Loucy (cell line): ENCODE measurements around the gene LHFPL3.

Experiments
- EZH2phosphoT487 ChIP-seq: fragments of 200-600 bp; IDR thresholded peaks from 2 replicates; pipeline ENCODE4 v1.6.1; 2018; ENCODE audit warnings: antibody characterized with exemption, mild to moderate bottlenecking, moderate library complexity, borderline replicate concordance
- TF ChIP-seq, protein P1 (sequence below): fragments of 200-600 bp; sonication (generic); conservative IDR thresholded peaks from 2 replicates; pipeline ENCODE4 v1.5.1; 2014; ENCODE audit warnings: mild to moderate bottlenecking, antibody characterized with exemption, low read length

GRCh38 chr7:104358446-104359132 lies 30.2 kb downstream of the LHFPL3 start:
- TF ChIP-seq, protein P1, sequence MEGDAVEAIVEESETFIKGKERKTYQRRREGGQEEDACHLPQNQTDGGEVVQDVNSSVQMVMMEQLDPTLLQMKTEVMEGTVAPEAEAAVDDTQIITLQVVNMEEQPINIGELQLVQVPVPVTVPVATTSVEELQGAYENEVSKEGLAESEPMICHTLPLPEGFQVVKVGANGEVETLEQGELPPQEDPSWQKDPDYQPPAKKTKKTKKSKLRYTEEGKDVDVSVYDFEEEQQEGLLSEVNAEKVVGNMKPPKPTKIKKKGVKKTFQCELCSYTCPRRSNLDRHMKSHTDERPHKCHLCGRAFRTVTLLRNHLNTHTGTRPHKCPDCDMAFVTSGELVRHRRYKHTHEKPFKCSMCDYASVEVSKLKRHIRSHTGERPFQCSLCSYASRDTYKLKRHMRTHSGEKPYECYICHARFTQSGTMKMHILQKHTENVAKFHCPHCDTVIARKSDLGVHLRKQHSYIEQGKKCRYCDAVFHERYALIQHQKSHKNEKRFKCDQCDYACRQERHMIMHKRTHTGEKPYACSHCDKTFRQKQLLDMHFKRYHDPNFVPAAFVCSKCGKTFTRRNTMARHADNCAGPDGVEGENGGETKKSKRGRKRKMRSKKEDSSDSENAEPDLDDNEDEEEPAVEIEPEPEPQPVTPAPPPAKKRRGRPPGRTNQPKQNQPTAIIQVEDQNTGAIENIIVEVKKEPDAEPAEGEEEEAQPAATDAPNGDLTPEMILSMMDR = no peak
- TF ChIP-seq EZH2phosphoT487 = no peak
